ENCODE measurements around the gene E2F4.

- TF ChIP-seq, protein P1, sequence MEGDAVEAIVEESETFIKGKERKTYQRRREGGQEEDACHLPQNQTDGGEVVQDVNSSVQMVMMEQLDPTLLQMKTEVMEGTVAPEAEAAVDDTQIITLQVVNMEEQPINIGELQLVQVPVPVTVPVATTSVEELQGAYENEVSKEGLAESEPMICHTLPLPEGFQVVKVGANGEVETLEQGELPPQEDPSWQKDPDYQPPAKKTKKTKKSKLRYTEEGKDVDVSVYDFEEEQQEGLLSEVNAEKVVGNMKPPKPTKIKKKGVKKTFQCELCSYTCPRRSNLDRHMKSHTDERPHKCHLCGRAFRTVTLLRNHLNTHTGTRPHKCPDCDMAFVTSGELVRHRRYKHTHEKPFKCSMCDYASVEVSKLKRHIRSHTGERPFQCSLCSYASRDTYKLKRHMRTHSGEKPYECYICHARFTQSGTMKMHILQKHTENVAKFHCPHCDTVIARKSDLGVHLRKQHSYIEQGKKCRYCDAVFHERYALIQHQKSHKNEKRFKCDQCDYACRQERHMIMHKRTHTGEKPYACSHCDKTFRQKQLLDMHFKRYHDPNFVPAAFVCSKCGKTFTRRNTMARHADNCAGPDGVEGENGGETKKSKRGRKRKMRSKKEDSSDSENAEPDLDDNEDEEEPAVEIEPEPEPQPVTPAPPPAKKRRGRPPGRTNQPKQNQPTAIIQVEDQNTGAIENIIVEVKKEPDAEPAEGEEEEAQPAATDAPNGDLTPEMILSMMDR (IDR thresholded peaks at IDR 0.05; ENCODE audit: insufficient read depth, low read length, poor library complexity, severe bottlenecking): no peak
- TF ChIP-seq EZH2phosphoT487 (conservative IDR thresholded peaks at IDR 0.05; ENCODE audit: low read length): no peak
These were observed 9.7 kb upstream of the E2F4 start for GRCh38 chr16:67182288-67182687.

Data from SU-DHL-6 (cell line).